ENCODE measurements around the gene SNRNP70.
"Not testable (repeated sequence)": the region's sequence is repeated elsewhere in the genome, so short reads cannot be mapped to it uniquely, and the experiment has no call there.

The SNRNP70 gene

GRCh38 chr19:49071860-49072547 is 13.2 kb upstream of the SNRNP70 start:
- H3K4me3 ChIP-seq (replicated peaks; ENCODE audit: low read depth, low read length), result no peak overlapping the region
- no peak for TF ChIP-seq CTCF (IDR thresholded peaks at IDR 0.05; ENCODE audit: low read depth, low read length, missing control alignments)
- no peak for DNase-seq (ENCODE audit: extremely low read depth, low read depth)

- DNase-seq (ENCODE audit: extremely low read depth, low read depth), result no peak
- peak; percentile 23 for TF ChIP-seq CTCF (IDR thresholded peaks at IDR 0.05; ENCODE audit: low read depth, low read length, missing control alignments)
Observed at GRCh38 chr19:49073514-49074378, 11.5 kb upstream of the SNRNP70 start.

GRCh38 chr19:49074869-49075268 is 10.4 kb upstream of the SNRNP70 start:
- DNase-seq (ENCODE audit: extremely low read depth, low read depth), result not testable (repeated sequence)
- TF ChIP-seq CTCF (IDR thresholded peaks at IDR 0.05; ENCODE audit: low read depth, low read length, missing control alignments), result peak; percentile 51

More at GRCh38 chr19:49073514-49074378, 11.5 kb upstream of the SNRNP70 start:
- H3K4me3 ChIP-seq (replicated peaks; ENCODE audit: low read depth, low read length), result no peak overlapping the region

GRCh38 chr19:49080392-49080791 is 4.9 kb upstream of the SNRNP70 start:
- no peak for TF ChIP-seq CTCF (IDR thresholded peaks at IDR 0.05; ENCODE audit: low read depth, low read length, missing control alignments)
- H3K4me3 ChIP-seq (replicated peaks; ENCODE audit: low read depth, low read length), result no peak overlapping the region
- DNase-seq (ENCODE audit: extremely low read depth, low read depth), result no peak

More at GRCh38 chr19:49074869-49075268, 10.4 kb upstream of the SNRNP70 start:
- H3K4me3 ChIP-seq (replicated peaks; ENCODE audit: low read depth, low read length), result not testable (repeated sequence)

- H3K4me3 ChIP-seq (replicated peaks; ENCODE audit: low read depth, low read length), result no peak overlapping the region
- no peak for DNase-seq (ENCODE audit: extremely low read depth, low read depth)
- TF ChIP-seq CTCF (IDR thresholded peaks at IDR 0.05; ENCODE audit: low read depth, low read length, missing control alignments), result no peak
Observed at GRCh38 chr19:49081273-49081672, 4.0 kb upstream of the SNRNP70 start.

- DNase-seq (ENCODE audit: extremely low read depth, low read depth), result no peak
- no peak for TF ChIP-seq CTCF (IDR thresholded peaks at IDR 0.05; ENCODE audit: low read depth, low read length, missing control alignments)
- H3K4me3 ChIP-seq (replicated peaks; ENCODE audit: low read depth, low read length), result peak overlapping the region; percentile 89
Observed at GRCh38 chr19:49084206-49085019, 838 bp upstream of the SNRNP70 start.

Data from HFF-Myc (cell line).